A549 treated with CORT108297 at 1 μM for 4 hours (cell line): ENCODE measurements around the gene KIF1B. TPM values are rescaled to one million over a fixed set of nuclear protein-coding genes. Genes with fewer than 3 reads are reported as not detected.

Experiments
- total RNA-seq: library from RNA; stranded (reverse); fragments of 200-300 nt; extraction: Qiagen RNA extraction; gene quantifications from 5 replicates; pipeline ENCODE4 v1.2.3, GENCODE V29; 2022

The KIF1B gene
- 11.0 to 14.5 TPM (median 13.5 TPM) in 5 replicates for total RNA-seq

GRCh38 chr1:10209905-10210810, at the start of gene KIF1B:
KIF1B (plus strand) TSS chr1:10210570; CDS start chr1:10232329, 21,759 bp downstream.

GRCh38 chr1:10398734-10399443, 188.5 kb downstream of the KIF1B start, which contains the start of gene PGD:
PGD (plus strand) TSS chr1:10399064; CDS start chr1:10399118, 54 bp downstream.

GRCh38 chr1:10430216-10431069, 220.1 kb downstream of the KIF1B start, which contains the start of gene CENPS:
CENPS (plus strand) TSS chr1:10430433; CDS start chr1:10430518, 85 bp downstream.

Other genes starting within 250 kb of the KIF1B start
- 5.2 to 6.5 TPM (median 6.0 TPM) in 5 replicates for gene RBP7, start 213.3 kb upstream of the KIF1B start, total RNA-seq
- 12.7 to 15.6 TPM (median 13.9 TPM) in 5 replicates for gene UBE4B, start 177.6 kb upstream of the KIF1B start, total RNA-seq
- gene PGD, start 188.5 kb downstream of the KIF1B start, total RNA-seq, result 1,032 to 1,170 TPM (median 1,135 TPM) in 5 replicates
- gene CENPS, start 219.9 kb downstream of the KIF1B start, total RNA-seq, result 29.3 to 32.3 TPM (median 29.8 TPM) in 5 replicates
- 0.09 to 0.52 TPM (median 0.28 TPM) in 5 replicates for gene CORT, start 239.5 kb downstream of the KIF1B start, total RNA-seq